Stimulated activated CD4-positive, alpha-beta T cell treated with anti-CD3 and anti-CD28 coated beads, Interleukin-15, amount 100 ng/mL, for 48 hours (primary cell): ENCODE results near the gene MBD3L4.
"Not testable (repeated sequence)": the region's sequence is repeated elsewhere in the genome, so short reads cannot be mapped to it uniquely, and the experiment has no call there.

ENCODE experiments used
- DNase-seq, 2 donors: peaks; one replicate each; pipeline ENCODE4 v3.0.0-alpha.2; 2020; ENCODE audit warnings: low read depth in 2 of 2

The MBD3L4 gene

DNA sequence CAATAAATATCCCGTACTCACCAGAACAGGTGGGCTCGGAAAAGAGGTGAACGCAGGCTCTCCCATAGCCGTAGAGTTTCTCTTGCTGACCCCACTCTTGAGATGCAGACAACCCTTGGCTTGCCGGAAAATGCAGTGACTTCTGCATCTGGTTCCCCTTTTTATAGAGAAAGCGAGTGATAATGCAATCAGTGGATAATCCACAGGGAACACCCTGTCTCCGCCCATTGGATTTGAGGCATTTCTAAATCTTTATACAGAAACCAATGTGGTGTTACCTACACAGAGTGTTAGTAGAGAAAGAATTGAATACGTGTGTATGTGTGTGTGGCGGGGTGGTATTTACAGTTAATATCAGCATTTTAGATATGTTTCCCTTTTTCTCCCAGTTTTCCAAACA lies at the start of gene MBD3L4:
MBD3L4 (minus strand) TSS at position 101 of the 400 bp plus-strand sequence; CDS start at position 66, 35 bp downstream.
- DNase-seq, result not testable (repeated sequence)

DNA sequence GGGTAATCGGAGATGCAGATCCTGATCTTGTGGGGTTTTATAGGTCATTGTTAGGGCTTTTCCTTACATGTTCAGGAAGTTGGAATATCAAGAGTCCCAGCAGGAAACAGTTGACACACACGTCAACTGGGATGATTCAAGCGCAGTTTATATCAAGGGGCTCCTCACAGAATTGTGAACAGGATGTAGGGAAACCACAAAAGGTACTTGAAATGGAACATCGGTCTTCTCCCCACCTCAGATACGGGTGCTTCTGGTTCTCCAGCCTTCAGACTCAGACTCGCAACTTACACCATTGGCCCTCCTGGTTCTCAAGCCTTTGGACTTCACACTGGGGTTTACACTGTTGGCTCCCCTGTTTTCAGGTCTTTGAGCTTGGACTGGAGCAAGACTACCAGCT lies 49.0 kb upstream of the MBD3L4 start:
- DNase-seq, result no peak

DNA sequence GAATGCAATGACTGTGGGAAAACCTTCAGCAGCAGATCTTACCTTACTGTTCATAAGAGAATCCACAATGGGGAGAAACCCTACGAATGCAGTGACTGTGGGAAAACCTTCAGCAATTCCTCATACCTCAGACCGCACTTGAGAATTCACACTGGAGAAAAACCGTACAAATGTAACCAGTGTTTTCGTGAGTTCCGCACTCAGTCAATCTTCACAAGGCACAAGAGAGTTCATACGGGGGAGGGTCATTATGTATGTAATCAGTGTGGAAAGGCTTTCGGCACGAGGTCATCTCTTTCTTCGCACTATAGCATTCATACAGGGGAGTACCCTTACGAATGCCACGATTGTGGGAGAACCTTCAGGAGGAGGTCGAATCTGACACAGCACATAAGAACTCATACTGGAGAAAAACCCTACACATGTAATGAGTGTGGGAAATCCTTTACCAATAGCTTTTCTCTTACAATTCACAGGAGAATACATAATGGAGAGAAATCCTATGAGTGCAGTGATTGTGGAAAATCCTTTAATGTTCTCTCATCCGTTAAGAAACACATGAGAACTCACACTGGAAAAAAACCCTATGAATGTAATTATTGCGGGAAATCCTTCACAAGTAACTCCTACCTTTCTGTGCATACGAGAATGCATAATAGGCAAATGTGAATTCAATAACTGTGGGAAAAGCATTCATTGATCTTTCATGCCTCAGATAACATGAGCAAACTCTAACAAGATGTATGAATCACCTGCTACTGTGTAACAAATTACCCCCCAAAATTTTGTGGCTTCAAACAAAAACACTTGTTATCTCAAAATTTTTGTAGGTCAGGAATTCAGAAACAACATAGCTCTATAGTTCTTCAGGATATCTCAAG lies 43.3 kb upstream of the MBD3L4 start:
- no peak for DNase-seq

DNA sequence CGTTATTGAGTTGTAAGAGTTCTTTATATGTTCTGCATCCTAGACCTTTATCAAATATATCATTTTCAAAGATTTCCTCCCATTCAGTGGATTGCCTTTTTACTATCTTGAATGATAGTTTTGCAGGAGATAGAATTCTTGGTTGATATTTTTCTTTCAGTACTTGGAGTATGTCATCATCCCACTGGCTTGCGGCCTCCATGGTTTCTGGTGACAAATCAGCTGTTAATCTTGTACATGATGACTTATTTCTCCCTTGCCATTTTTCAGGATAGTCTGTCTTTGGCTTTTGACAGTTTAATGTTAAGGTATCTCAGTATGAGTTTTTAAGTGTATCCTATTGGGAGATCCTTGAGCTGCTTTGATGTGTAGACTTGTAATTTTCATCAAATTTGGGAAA lies 38.0 kb upstream of the MBD3L4 start:
- no peak for DNase-seq

DNA sequence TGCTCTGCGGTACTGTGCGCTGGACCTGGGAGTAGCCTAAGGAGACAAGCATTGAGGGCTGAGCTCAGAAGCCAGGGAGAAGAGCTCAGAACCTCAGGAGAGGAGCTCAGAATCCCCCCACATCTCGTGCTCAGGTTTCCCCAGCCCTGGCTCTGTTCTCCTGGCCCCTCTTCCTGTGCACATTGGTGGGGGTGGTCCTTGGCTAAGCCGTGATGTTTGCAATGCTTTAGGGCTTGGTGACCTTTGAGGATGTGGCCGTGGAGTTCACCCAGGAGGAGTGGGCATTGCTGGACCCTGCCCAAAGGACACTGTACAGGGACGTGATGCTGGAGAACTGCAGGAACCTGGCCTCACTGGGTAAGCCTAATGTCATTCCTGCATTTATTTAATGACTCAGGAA lies 36.2 kb upstream of the MBD3L4 start:
- DNase-seq, result no peak

DNA sequence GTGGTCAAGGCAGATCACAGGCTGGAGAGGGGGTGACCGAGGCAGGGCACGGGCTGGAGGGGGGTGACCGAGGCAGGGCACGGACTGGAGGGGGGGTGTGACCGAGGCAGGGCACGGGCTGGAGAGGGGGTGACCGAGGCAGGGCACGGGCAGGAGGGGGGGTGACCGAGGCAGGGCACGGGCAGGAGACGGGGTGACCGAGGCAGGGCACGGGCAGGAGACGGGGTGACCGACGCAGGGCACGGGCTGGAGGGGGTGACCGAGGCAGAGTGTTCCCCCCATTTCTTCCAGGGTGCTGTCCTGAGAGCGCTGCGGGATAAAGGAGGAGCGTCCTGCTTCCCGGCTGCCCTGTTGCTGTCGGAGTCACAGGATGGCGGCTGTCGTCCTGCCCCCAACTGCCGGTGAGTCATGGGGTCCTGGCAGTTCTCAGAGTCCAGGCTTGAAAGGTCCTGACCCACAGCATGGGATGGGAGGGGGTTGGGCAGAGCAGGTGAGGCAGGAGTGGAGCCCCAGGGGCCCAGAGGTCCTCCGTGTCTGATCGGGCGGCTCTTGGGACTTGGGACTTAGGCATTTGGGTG lies 34.8 kb upstream of the MBD3L4 start:
- DNase-seq, result no peak

DNA sequence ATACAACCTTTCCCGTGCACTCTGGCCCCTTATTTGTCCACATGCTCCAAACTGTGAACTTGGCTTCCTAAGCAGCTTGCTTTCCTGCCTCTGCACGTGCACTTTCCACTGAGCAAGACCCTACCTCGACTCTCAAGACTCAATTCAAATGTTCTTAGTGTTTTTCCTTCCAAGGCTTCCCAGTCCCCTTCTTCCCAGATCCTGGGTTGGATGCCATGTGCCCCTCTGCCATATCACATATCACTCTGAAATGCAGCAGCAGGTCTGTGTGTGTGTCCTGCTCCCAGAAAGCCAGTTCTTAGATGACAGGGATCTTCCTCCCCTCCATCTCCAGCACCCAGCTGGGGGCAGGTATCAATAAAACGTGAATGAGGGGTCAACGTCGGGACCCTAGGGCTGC lies 32.6 kb upstream of the MBD3L4 start:
- DNase-seq, result no peak

DNA sequence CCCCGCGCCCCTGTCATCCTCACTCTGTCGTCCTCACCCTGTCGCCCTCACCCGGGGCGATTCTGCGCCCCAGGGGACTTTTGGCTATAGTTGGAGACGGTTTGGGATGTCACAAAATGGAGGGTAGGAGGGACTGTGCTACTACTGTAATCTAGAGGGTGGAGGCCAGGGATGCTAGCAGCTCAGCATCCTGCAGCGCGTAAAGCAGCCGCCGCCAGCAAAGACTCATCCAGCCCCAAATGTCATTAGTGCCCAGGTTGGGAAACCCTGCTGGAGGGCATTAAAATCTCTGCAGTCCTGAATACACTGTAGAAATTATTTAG lies 29.9 kb upstream of the MBD3L4 start:
- no peak for DNase-seq

DNA sequence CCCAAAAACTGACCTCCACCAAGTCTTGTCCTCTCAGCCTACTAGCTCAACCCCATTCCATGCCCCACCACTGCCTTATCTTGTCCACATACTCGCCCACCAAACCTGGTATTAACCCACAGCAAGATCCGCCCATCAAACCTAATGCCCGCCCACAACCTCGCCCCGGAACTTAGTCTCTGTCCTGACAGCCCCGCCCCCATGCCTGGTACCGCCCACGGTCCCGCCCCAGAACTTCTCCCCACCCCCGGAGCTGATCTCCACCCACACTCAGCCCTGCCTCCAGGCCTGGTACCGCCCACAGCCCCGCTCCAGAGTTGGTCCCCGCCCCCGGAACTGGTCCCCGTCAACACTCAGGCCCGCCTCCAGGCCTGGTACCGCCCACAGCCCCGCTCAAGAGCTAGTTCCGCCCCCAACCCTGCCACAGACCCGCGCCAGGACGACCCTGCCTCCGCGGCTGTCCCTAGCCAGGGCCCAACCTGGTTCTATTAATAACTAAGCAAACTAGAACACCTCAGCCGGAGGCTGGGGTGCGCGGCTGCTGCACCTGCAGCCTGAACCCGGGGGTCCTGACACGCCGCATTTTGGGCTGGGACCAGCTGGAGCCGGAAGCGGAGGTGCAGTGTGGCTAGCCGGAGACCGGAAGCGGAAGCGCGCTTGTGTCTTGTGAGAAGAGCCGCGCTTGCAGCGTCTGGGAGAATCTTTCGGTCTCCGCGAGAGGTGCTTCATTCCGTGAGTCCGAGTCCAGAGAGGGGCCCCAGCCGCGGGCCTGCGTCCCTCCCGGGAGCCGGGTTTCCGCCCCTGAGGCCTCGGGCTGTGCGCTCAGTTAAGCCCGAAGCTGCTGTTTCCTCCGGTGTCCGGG lies 29.3 kb upstream of the MBD3L4 start, which contains the start of gene ZNF557:
ZNF557 (plus strand) TSS at position 662 of the 862 bp plus-strand sequence. CDS start 5,372 bp downstream, outside the sequence.
- peak; percentile 96 to 98 for DNase-seq

DNA sequence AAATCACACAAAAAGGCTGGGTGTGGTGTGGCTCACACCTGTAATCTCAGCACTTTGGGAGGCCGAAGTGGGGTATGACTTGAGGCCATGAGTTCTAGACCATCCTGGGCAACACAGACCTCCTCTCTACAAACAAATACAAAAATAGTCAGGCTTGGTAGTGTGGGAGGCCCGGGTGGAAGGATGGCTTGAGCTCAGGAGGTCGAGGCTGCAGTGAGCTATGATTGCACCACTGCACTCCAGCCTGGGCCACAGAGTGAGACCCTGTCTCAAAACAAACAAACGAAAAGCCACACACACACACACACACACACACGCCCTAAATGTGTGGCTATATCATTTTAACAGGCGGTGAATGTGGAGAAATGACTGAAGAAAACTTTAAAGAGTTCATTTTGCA lies 28.6 kb upstream of the MBD3L4 start:
- no peak for DNase-seq

DNA sequence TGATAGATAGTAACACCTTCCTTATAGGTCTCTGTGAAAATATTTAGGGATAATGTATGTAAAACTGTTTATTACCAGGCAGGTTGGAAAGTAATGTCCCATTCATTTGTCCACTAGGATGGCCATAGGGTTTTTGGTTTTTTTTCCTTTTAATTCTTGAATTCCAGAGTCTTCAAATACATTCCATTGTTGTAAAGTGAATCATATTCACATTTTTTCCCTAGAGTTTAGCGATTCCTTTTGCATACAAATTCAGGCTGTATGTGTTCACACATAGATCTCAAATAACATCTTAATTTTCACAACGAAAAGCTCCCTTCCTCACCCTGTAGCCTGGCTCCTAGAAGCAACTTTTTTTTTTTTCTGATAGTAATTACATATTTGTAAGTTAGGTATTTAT lies 27.7 kb upstream of the MBD3L4 start:
- no peak for DNase-seq

DNA sequence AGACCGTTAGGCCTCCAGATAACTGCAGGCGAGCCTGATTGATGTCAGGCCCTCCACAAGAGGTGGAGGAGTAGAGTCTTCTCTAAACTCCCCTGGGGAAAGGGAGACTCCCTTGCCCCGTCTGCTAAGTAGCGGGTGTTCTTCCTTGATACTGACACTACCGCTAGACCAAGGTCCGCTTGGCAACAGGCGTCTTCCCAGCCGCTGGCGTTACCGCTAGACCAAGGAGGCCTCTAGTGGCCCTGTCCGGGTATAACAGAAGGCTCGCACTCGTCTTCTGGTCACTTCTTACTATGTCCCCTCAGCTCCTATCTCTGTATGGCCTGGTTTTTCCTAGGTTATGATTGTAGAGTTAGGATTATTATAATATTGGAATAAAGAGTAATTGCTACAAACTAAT lies 27.1 kb upstream of the MBD3L4 start:
- DNase-seq, result not testable (repeated sequence)

DNA sequence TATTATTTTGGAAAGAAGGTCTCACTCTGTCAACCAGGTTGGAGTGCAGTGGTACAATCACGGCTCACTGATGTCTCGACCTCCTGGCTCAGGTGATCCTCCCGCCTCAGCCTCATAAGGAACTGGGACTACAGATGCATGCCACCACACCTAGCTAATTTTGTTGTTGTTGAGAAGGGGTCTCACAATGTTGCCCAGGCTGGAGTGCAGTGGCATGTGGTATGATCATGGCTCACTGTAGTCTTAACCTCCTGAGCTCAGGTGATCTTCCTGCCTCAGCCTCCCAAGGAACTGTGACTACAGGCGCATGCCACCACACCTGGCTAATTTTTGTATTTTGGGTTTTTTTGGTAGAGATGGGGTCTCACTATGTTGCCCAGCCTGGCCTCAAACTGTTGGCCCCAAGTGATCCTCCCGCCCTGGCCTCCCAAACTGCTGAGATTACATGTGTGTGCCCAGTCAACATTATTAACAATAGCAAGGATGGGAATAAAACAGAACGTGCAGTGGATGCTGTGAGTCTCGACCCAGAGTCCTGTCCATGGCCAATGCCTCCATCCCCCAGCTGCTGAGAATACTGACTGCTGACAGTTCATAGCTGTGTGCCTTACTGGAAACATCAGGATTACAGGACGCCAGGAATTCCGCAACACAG lies 23.9 kb upstream of the MBD3L4 start:
- DNase-seq, result no peak

DNA sequence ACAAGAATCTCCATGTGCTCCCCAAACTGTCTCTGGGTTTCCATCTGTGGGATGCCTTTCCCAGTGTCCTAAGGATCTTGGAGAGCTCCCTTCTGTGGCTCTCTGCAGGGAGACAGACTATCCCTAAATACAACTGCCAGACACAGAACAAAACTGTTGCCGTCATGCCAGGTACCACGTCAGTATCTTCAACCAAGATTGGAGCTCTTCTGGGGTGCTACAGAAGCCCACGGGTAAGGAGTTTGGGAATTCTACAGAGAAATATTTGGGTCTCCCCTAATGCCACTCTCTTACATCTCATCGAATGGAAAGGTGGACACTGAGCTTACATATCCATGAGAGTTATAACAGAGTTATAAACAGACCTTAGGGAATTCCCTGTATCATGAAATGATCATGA lies 23.4 kb upstream of the MBD3L4 start:
- no peak for DNase-seq

DNA sequence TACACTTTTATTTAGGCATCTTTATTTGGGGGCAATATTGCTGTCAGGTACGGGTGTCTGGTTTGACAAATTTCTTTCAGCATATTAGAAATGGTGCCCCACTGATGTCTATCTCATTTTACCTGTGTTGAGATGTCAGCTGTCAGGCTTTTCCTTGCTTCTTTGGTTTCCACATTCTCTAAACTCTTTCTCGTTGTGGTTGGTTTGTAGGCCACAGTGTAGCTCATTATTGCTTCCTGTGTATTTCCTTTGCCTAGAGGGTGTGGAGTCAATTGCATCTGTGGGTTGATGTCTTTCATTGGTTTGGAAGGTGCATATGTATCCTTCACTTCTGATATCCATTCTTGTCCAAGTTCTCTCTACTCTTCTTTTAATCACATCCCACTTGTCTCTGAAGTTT lies 20.0 kb upstream of the MBD3L4 start:
- not testable (repeated sequence) for DNase-seq

DNA sequence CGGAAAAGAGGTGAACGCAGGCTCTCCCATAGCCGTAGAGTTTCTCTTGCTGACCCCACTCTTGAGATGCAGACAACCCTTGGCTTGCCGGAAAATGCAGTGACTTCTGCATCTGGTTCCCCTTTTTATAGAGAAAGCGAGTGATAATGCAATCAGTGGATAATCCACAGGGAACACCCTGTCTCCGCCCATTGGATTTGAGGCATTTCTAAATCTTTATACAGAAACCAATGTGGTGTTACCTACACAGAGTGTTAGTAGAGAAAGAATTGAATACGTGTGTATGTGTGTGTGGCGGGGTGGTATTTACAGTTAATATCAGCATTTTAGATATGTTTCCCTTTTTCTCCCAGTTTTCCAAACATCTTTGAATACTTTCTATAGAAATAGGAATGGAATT lies 18.6 kb upstream of the MBD3L4 start, which contains the start of gene MBD3L3:
MBD3L3 (minus strand) TSS at position 101 of the 400 bp plus-strand sequence; CDS start at position 30, 71 bp downstream.
- not testable (repeated sequence) for DNase-seq

DNA sequence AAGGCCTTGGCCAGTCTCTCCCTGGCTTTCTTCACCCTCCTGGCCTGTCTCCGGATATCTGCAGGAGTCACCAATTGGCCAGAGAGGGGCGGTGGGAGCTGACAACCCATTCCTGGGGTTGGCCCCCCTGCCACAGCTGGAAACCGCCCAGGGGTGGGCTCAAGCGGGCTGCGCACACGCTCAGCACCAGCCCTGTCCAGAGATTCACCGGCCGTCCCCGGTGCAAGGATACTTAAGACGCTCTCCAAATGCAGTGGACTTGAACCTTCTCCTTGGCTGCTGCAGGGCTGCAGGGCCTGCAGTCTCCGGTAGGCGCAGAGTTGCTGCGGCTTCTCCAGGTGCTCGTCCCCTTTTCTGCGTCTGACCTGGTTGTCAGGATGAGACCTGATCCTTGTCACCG lies 16.4 kb upstream of the MBD3L4 start:
- not testable (repeated sequence) for DNase-seq

DNA sequence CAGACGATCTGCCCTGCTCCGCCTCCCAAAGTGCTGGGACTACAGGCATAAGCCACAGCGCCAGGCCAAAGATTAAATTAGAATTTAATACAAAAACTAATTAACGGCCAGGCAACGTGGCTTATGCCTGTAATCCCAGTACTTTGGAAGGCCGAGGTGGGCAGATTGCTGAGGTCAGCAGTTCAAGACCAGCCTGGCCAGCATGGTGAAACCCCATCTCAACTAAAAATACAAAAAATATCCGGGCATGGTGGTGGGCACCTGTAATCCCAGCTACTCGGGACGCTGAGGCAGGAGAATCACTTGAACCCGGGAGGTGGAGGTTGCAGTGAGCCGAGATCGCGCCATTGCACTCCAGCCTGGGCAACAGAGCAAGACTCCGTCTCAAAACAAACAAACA lies 15.7 kb upstream of the MBD3L4 start:
- not testable (repeated sequence) for DNase-seq

DNA sequence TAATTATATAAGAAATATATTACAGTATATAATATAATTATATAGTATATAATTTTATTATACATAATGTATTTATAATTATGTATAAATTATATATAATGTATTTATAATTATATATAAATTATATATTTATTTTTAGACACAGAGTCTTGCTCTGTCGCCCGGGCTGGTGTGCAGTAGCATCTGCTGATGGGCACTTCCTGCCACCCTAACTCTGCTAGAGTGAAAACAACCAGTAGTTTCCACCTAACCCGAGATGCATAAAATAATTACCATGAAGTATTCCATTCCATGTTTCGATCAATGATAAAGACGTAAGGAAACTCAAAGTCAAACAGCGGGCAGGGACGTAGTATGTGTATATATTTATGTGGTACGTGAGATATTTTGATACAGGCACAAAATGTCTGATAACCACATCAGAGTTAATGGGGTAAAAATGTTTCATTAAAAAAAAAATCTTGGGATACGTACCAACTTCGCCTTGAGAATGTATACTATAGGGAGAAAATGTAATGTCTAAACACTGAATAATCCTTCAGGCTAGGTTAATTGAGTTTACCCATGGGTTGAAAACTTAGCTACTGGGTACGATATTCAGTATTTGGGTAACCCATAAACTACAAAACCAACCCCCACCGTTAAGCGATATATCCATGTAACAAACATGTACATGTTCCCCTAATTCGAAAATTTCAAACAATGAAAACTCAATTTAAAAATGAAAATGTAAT lies 14.8 kb upstream of the MBD3L4 start:
- DNase-seq, result not testable (repeated sequence)

DNA sequence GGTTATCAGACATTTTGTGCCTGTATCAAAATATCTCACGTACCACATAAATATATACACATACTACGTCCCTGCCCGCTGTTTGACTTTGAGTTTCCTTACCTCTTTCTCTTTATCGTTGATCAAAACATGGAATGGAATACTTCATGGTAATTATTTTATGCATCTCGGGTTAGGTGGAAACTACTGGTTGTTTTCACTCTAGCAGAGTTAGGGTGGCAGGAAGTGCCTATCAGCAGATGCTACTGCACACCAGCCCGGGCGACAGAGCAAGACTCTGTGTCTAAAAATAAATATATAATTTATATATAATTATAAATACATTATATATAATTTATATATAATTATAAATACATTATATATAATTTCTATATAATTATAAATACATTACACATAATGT lies 12.9 kb upstream of the MBD3L4 start:
- DNase-seq, result not testable (repeated sequence)

DNA sequence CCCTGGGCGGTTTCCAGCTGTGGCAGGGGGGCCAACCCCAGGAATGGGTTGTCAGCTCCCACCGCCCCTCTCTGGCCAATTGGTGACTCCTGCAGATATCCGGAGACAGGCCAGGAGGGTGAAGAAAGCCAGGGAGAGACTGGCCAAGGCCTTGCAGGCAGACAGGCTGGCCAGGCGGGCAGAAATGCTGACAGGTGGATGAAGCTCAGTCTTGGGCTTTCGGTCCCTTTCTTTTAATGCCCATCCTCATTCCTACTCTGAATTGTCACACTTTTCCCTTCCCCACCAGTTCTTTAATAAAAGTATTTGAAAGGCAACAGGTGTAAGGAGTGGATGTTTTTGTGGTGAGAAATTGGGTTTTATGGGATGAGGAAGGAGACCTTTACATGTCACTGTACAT lies 11.4 kb upstream of the MBD3L4 start:
- not testable (repeated sequence) for DNase-seq
